ENCODE measurements around the gene NODAL. TPM values are rescaled to one million over a fixed set of nuclear protein-coding genes. Genes with fewer than 3 reads are reported as not detected.

The NODAL gene
- total RNA-seq, 1 experiment from 2014 or later, result not detected

GRCh38 chr10:70480239-70480861 is 38.9 kb upstream of the NODAL start:
- ChIA-PET CTCF (no interaction called here), POLR2A (ENCODE audit: low non-redundant PET) (no interaction called here)
- intact Hi-C loops (cut with micrococcal nuclease; ENCODE audit: unreplicated experiment), result no loop called here
- Histone ChIP-seq H3K36me3 (ENCODE audit: insufficient read depth, low read length, poor library complexity, severe bottlenecking) (no peaks in the 10 kb centered on the region), H3K27me3 (replicated peaks; ENCODE audit: insufficient read depth, low read depth, low read length, poor library complexity) (no peaks in the 10 kb centered on the region), H3K27ac (ENCODE audit: low read depth, low read length, poor library complexity, severe bottlenecking) (no peak overlapping the region), H3K9me3 (ENCODE audit: low read depth, low read length, poor library complexity, severe bottlenecking) (no peaks in the 10 kb centered on the region), H3K4me3 (ENCODE audit: low read depth, low read length, poor library complexity, severe bottlenecking) (no peak overlapping the region), H3K4me1 (ENCODE audit: insufficient read depth, low read length, poor library complexity, severe bottlenecking) (peaks cover 20% of the 10 kb centered on the region)
- no TSS peak for BruUV-seq (replicated peaks)
- no peak for DNase-seq (ENCODE audit: low spot score)
- TF ChIP-seq EZH2 (IDR thresholded peaks at IDR 0.05; ENCODE audit: borderline replicate concordance, low read depth, low read length, poor library complexity, severe bottlenecking), result no peak
- TF ChIP-seq, protein P1, sequence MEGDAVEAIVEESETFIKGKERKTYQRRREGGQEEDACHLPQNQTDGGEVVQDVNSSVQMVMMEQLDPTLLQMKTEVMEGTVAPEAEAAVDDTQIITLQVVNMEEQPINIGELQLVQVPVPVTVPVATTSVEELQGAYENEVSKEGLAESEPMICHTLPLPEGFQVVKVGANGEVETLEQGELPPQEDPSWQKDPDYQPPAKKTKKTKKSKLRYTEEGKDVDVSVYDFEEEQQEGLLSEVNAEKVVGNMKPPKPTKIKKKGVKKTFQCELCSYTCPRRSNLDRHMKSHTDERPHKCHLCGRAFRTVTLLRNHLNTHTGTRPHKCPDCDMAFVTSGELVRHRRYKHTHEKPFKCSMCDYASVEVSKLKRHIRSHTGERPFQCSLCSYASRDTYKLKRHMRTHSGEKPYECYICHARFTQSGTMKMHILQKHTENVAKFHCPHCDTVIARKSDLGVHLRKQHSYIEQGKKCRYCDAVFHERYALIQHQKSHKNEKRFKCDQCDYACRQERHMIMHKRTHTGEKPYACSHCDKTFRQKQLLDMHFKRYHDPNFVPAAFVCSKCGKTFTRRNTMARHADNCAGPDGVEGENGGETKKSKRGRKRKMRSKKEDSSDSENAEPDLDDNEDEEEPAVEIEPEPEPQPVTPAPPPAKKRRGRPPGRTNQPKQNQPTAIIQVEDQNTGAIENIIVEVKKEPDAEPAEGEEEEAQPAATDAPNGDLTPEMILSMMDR (conservative IDR thresholded peaks at IDR 0.05; ENCODE audit: low read depth, low read length), result no peak

- Histone ChIP-seq H3K36me3 (ENCODE audit: insufficient read depth, low read length, poor library complexity, severe bottlenecking) (no peaks in the 10 kb centered on the region), H3K4me3 (ENCODE audit: low read depth, low read length, poor library complexity, severe bottlenecking) (peak overlapping the region; percentile 81), H3K27ac (ENCODE audit: low read depth, low read length, poor library complexity, severe bottlenecking) (no peak overlapping the region), H3K9me3 (ENCODE audit: low read depth, low read length, poor library complexity, severe bottlenecking) (no peaks in the 10 kb centered on the region), H3K27me3 (replicated peaks; ENCODE audit: insufficient read depth, low read depth, low read length, poor library complexity) (no peaks in the 10 kb centered on the region), H3K4me1 (ENCODE audit: insufficient read depth, low read length, poor library complexity, severe bottlenecking) (peaks cover 20% of the 10 kb centered on the region)
- no peak for DNase-seq (ENCODE audit: low spot score)
- BruUV-seq (replicated peaks), result no TSS peak
- no peak for TF ChIP-seq EZH2 (IDR thresholded peaks at IDR 0.05; ENCODE audit: borderline replicate concordance, low read depth, low read length, poor library complexity, severe bottlenecking)
- TF ChIP-seq, protein P1 (conservative IDR thresholded peaks at IDR 0.05; ENCODE audit: low read depth, low read length), result no peak
- ChIA-PET POLR2A (ENCODE audit: low non-redundant PET) (no interaction called here), CTCF (no interaction called here)
- intact Hi-C loops (cut with micrococcal nuclease; ENCODE audit: unreplicated experiment), result no loop called here
Observed at GRCh38 chr10:70479626-70480238, 38.3 kb upstream of the NODAL start.

GRCh38 chr10:70479165-70479581 is 37.7 kb upstream of the NODAL start:
- BruUV-seq (replicated peaks), result no TSS peak
- peak overlapping the region; percentile 55 for H3K27ac ChIP-seq (ENCODE audit: low read depth, low read length, poor library complexity, severe bottlenecking)
- H3K4me3 ChIP-seq (ENCODE audit: low read depth, low read length, poor library complexity, severe bottlenecking), result peak overlapping the region; percentile 81
- intact Hi-C loops (cut with micrococcal nuclease; ENCODE audit: unreplicated experiment), result no loop called here
- peaks cover 20% of the 10 kb centered on the region for H3K4me1 ChIP-seq (ENCODE audit: insufficient read depth, low read length, poor library complexity, severe bottlenecking)
- H3K36me3 ChIP-seq (ENCODE audit: insufficient read depth, low read length, poor library complexity, severe bottlenecking), result no peaks in the 10 kb centered on the region
- TF ChIP-seq, protein P1 (conservative IDR thresholded peaks at IDR 0.05; ENCODE audit: low read depth, low read length), result no peak
- no peak for TF ChIP-seq EZH2 (IDR thresholded peaks at IDR 0.05; ENCODE audit: borderline replicate concordance, low read depth, low read length, poor library complexity, severe bottlenecking)
- ChIA-PET CTCF (no interaction called here), POLR2A (ENCODE audit: low non-redundant PET) (no interaction called here)
- no peaks in the 10 kb centered on the region for H3K9me3 ChIP-seq (ENCODE audit: low read depth, low read length, poor library complexity, severe bottlenecking)
- H3K27me3 ChIP-seq (replicated peaks; ENCODE audit: insufficient read depth, low read depth, low read length, poor library complexity), result no peaks in the 10 kb centered on the region
- DNase-seq (ENCODE audit: low spot score), result no peak

Measured in A673 (cell line).